ENCODE data around the gene C2orf80.
"Not testable (repeated sequence)": the region's sequence is repeated elsewhere in the genome, so short reads cannot be mapped to it uniquely, and the experiment has no call there.

Gene C2orf80

DNA sequence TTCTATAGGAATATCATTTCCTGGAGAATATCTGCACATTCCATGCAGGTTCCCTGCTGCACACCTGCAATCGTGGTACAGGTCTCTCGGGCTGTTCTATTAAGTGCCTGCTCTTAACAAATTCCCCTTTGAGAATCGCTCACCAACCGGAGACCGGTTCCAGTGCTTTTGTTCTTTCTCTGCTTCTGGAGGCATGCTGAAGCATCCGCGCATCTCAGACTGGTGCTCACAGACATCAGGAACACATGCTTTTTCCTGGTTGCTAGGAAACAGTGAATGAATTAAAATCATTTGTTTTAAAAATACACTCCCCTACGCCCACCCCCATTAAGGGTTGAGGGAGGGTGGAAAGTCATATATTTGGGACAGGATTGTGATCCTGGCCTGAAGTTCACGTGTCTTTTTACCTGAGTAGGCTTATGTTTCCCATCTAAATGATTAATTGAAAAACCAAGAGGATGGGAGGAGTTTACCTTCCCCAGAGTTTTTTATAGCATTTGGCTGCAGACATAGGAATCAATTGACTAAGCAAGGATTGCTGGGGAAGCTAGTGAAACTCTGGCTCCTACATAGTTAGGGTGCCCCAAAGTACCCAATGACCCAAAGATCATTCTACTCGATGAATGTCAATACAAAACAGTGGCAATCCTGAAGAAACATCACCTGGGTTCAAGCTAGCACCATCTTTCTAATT is at the start of gene C2orf80:
Gene C2orf80 (minus strand): TSS at position 221 of the 694 bp plus-strand sequence. CDS start 3,044 bp downstream, outside the sequence.
- no peak for DNase-seq

- no peak for DNase-seq
These were observed 46.0 kb upstream of the C2orf80 start for GRCh38 chr2:208235860-208236259.

DNA sequence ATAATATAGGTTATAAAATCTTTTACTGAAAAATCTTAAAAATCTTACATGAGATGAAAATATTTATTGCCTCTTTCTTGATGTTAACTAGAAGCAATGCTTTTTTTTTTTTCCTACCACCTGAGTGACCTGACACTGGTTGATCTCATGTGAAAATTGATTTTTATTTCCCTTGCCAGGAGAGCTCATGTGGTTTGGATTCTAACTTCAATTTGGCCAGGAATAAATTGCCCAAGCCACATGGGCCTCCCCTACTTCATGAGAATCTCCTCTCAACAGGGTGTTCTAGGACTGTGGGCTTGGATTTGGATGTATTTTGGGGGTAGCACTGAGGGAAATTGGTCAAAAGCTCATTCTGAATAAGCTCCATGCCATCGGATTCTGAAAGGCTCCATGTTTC is 45.0 kb upstream of the C2orf80 start:
- DNase-seq, result no peak

GRCh38 chr2:208228476-208228875 is 38.6 kb upstream of the C2orf80 start:
- DNase-seq, result no peak

DNA sequence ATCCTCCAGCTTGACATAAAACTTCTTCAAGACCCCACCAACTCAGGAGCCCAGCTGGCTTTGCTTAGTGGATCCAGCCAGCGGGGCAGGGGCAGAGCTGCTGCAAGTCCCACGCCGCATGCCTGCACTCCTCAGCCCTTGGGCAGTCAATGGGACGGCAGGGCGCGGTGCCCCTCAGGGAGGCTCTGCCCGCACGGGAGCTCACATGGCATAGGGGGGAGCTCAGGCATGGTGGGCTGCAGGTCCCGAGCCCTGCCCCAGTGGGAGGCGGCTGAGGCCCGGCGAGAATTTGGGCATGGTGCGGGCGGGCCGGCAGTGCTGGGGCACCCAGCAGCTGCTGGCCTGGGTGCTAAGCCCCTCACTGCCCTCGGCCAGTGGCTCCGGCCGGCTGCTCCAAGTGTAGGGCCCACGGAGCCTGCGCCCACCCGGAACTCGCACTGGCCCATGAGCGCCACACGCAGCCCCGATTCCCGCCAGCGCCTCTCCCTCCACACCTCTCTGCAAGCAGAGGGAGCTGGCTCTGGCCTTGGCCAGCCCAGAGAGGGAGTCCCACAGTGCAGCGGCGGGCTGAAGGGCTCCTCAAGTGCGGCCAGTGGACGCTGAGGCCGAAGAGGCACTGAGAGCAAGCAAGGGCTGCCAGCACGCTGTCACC is 37.9 kb upstream of the C2orf80 start:
- DNase-seq, result no peak

GRCh38 chr2:208224802-208225201 is 35.0 kb upstream of the C2orf80 start:
- DNase-seq, result no peak

DNA sequence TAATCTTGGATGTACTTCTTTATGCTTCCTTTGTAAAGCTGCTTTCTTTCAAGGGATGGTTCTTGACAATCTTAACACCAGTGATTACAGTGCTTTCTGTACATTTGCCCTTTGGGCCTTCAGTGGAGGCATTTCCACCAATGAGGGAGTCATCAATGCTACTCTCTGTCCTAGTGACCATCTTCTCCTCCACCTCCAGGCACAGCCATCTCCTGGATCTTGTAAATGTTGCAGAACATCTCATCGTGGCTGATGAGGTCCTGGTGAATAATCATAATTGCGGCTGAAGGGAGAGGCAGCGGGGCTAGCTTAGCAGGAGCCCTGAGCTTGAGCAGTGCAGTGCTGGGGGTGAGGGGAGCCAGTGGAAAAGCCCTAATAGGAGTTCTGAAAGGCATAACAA is 32.5 kb upstream of the C2orf80 start:
- no peak for DNase-seq

DNA sequence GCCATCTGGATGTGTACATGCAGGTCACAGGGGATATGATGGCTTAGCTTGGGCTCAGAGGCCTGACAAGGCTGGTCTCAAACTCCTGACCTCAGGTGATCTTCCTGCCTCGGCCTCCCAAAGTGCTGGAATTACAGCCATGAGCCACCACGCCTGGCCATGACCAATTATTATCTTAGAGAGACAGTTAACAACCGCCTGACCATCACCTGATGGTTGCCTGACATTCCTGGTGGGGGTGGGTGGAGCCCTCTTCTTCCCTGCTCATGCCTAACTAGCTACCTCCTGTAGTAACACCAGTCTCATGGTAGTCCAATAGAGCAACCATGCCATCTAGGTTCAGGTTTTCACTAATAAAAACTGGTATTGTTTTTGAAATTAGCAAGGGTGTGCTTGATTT is 32.0 kb upstream of the C2orf80 start:
- not testable (repeated sequence) for DNase-seq

- DNase-seq, result no peak
These were observed 21.0 kb upstream of the C2orf80 start for GRCh38 chr2:208210688-208211451.

DNA sequence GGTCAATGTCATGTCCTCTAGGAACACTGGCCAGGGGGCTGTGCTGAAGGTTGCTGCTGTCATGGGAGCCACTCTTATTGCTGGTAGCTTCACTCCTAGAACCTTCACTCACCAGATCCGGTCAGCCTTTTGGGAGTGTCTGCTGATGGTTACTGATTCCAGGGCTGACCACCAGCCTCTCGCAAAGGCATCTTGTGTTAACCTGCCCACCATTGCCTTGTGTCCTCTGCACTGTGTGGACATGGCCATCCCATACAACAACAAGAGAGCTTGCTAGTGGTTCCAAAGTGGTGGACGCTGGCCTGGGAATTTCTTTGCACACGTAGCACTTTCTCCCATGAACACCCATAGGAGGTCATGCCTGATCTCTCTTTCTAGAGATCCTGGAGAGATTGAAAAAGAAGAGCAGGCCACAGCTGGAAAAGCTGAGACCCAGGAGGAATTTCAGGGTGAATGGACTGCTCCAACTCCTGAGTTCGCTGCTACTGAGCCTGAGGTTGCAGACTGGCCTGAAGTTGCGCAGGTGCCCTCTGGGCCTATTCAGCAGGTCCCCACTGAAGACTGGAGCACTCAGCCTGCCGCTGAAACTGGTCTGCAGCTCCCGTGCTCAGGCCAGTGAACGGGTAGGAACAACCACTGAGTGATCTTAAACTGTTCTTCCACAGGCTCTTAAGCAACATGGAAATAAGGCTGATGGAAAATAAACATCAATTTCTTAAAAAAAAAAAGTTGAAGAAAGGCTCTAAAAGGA is 18.7 kb upstream of the C2orf80 start:
- no peak for DNase-seq

DNA sequence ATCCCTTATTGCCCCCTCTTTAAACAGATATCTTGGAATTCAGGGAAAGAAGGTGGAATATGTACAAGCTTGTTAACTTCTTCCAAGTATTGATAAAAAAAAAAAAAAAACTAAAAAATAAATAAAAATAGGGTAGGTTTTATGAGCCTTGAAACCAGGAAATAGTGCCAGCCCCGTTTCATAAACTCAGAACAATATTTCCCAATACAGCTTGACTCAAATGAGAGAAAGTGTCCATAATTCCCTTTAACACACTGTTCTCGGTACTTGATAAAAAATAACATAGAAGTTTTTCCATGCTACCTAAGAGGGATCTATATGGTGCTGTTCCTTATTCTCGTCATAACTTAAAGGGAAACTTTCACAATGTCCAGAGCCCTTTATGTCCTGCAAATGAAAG is 17.9 kb upstream of the C2orf80 start:
- no peak for DNase-seq

GRCh38 chr2:208204166-208204565 is 14.3 kb upstream of the C2orf80 start:
- DNase-seq, result no peak

DNA sequence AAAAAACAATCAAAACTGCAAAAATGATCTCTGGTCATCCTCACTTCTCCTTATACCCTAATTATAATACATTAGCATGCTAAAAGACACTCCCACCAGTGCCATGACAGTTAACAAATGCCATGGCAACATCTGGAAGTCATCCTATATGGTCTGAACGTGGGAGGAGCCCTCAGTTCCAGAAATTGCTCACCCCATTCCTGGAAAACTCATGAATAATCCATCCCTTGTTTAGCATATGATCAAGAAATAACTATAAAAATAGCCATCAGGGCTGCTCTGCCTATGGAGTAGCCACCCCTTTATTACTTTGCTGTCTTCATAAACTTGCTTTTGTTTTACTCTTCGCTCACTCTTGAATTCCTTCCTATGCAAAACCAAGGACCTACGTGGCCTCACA is 5.7 kb upstream of the C2orf80 start:
- DNase-seq, result no peak

DNA sequence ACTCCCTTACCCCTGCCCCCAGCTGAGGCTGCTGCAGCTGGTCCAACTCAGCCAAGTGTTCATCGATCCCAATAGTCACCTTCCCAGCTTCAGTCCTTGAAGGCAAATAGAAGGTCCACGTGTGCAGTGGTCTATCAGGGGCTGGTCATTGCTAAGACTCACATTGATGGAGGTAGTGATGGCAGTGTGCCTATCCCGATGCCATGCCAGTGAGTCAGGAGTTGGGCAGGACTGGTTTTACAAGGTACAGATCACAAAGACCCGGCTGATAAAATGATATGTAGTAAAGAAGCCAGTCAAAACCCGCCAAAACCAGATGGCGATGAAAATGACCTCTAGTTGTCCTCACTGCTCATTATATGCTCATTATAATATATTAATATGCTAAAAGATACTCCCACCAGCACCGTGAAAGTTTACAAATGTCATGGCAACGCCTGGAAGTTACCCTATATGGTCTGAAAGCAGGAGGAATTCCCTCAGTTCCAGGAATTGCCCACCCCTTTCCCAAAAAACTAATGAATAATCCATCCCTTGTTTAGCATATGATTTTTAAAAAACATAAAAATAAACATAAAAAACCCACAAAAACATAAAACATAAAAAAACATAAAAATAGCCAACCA is 2.9 kb upstream of the C2orf80 start:
- no peak for DNase-seq

DNA sequence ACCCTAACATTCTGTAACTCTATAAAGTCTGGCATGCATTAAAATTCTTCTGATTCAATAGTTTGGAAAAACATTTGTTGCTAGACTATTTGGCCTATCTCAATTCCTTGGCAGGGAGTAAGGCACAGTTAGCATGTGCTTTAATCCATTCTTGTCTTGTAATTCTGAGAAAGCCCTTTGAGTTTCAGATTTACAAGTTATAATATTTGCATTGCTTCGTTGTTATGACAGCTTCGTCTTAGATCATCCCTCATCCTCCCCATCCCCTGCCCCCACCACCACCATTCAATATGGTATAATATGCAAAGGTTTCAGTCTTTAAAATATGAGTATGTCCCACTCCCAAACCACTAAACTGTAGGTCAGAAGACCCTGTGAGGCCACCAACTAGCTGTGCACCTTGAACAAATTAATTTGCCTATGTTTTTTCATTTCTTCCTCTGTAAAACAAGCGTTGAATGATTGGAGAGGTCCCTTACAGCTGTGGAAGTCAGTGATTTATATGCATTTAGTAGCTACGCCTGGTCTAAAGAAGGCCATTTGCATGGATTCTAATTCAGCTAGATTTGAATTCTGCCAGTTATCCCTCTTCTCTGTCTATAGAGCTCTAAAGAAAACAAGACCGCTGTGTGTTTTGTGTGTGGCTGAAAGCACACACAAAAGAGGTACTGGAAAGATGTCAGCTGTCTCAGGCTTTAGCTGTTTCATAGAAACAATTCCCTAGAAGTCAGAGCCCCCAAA is 591 bp downstream of the C2orf80 start:
- peak; percentile 3 for DNase-seq

GRCh38 chr2:208186893-208187292 is 2.9 kb downstream of the C2orf80 start:
- no peak for DNase-seq

DNA sequence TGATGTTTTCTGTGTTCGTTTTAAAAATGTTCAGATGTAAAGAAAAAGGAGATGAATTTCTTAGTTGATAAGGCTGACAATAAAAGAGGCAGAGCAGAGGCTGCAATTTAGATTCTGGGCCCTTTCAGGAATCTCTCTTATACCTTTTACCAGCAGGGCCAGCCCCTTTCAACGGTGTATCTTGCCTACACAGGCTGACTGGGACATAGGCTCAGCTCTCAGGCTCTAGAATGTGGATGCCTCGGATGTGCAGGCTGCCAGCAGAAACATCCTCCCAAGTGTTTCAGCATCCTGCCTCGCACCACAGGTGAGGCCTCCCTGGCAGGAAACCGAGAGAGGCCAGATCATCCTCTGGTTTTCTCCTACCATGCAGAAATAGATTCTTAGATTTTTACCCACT is 3.4 kb downstream of the C2orf80 start:
- no peak for DNase-seq

GRCh38 chr2:208183972-208184705 is 5.7 kb downstream of the C2orf80 start:
- DNase-seq, result no peak

DNA sequence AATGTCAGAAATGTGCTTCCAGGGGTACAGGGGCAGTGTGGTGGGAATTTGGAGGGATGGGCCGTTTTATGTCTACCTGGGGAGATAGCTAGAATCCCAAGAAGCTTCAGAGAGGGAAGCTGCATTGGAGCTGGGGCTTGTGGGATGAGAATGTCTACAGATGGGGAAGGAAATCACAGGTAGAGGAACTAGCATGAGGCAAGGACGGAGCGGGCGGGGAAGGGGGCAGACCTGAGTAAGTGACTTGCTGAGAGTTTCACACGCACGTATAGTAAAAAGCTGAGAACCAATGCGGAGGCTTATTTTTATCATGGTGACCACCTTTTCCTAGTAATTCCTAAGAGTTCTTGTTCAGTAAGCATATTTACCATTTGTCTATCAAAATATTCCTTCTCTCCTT is 6.3 kb downstream of the C2orf80 start:
- DNase-seq, result no peak

DNA sequence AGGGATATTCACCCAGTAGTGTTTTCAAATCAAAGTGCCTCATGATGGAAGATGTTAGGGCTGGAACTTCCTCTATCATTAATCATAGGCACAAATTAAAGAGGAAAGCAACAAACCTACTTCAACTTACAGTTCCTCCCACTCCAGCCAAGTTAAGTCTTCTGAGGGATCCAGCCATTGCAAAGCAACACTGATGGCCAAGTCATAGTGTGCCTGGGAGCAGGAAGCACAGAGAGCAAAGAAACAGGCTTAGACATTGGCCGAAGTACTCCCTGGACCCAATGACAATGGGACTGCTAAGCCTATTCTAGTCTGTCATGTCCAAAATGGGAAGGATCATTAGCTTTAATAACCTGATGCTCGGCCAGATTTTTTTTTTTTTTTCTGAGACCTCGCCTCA is 7.0 kb downstream of the C2orf80 start:
- no peak for DNase-seq

DNA sequence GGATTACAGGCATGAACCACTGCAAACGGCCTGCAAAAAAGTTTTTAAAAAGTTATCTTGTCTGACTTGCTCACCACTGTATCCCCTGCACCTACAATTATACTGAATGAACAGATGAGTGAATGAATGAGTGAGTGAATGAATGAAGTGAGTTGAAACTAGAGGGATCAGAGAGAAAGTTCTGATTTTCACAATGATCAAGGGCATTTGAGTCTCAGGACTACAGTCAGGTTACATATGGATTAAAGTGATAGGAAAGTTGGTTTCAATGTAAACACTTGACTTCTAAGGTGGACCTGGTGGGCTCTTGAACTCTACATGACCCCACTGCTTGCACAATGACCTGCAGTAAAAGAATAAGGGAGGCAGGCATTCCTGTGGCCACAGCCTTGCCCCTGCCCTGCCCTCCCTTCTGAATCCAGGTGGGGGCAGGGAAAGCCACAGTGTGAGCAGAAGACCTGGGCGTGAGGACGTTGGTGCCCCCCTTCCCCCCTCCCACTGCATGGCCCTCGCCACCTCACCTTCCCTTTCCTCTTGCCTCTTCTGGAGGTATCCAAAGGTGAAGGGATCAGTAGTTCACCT is 10.7 kb downstream of the C2orf80 start:
- DNase-seq, result no peak
